OCI-LY3 (cell line): ENCODE measurements around the gene CHD6.

ENCODE experiments used
- H2AFZ ChIP-seq: fragments of 200-600, 300-600 bp; shearing (Covaris generic); 2 replicates; pipeline ENCODE4 v1.6.0; 2014; ENCODE audit warnings: antibody characterized with exemption, low read depth, low read length
- H3K27ac ChIP-seq: fragments of 200-600, 300-600 bp; sonication (generic); 2 replicates; pipeline ENCODE4 v1.5.1; 2014; ENCODE audit warnings: mild to moderate bottlenecking, low read length, moderate library complexity, mixed read lengths
- H3K27me3 ChIP-seq: fragments of 200-600, 300-600 bp; sonication (generic); 2 replicates; pipeline ENCODE4 v1.6.1; 2014; ENCODE audit warnings: low read depth, low read length, mixed read lengths
- H3K36me3 ChIP-seq: fragments of 200-600, 300-600 bp; sonication (generic); replicated peaks from 2 replicates; pipeline ENCODE3; 2014; ENCODE audit warnings: low read depth, low read length, mixed read lengths
- H3K4me1 ChIP-seq: fragments of 300-600, 200-600 bp; sonication (generic); 2 replicates; pipeline ENCODE4 v1.6.1; 2014; ENCODE audit warnings: low read length, mixed read lengths
- H3K4me2 ChIP-seq: fragments of 200-600, 300-600 bp; sonication (generic); 2 replicates; pipeline ENCODE4 v1.6.1; 2014; ENCODE audit warnings: low read length, mixed read lengths
- H3K4me3 ChIP-seq: fragments of 300-600, 200-600 bp; sonication (generic); 2 replicates; pipeline ENCODE4 v1.5.1; 2014; ENCODE audit warnings: antibody characterized with exemption, mild to moderate bottlenecking, low read length, moderate library complexity
- H3K79me2 ChIP-seq: fragments of 300-600, 200-600 bp; shearing (Covaris generic); 2 replicates; pipeline ENCODE4 v1.6.1; 2014; ENCODE audit warnings: mild to moderate bottlenecking, low read length, mixed read lengths
- H3K9ac ChIP-seq: fragments of 300-600, 200-600 bp; shearing (Covaris generic); 2 replicates; pipeline ENCODE4 v1.6.0; 2014; ENCODE audit warnings: mild to moderate bottlenecking, low read length, moderate library complexity
- H3K9me3 ChIP-seq: fragments of 200-600, 300-600 bp; shearing (Covaris generic); 2 replicates; pipeline ENCODE4 v1.6.1; 2014; ENCODE audit warnings: low read length, mixed read lengths; ENCODE audit not compliant: insufficient read depth
- H4K20me1 ChIP-seq: fragments of 200-600, 300-600 bp; sonication (generic); 2 replicates; pipeline ENCODE4 v1.6.1; 2016; ENCODE audit warnings: low read length, mixed read lengths; ENCODE audit not compliant: insufficient read depth
- EZH2phosphoT487 ChIP-seq: fragments of 200-600 bp; shearing (Covaris generic); IDR thresholded peaks from 2 replicates; pipeline ENCODE4 v1.6.1; 2018; ENCODE audit warnings: antibody characterized with exemption, mixed run types, low read depth
- TF ChIP-seq, protein P1 (sequence below): fragments of 200-600, 300-600 bp; sonication (generic); IDR thresholded peaks from 2 replicates; pipeline ENCODE4 v1.5.1; 2014; ENCODE audit warnings: antibody characterized with exemption, low read length, low read depth

Gene CHD6

GRCh38 chr20:41470362-41471095, 147.6 kb downstream of the CHD6 start:
- no peak for TF ChIP-seq EZH2phosphoT487
- TF ChIP-seq, protein P1, sequence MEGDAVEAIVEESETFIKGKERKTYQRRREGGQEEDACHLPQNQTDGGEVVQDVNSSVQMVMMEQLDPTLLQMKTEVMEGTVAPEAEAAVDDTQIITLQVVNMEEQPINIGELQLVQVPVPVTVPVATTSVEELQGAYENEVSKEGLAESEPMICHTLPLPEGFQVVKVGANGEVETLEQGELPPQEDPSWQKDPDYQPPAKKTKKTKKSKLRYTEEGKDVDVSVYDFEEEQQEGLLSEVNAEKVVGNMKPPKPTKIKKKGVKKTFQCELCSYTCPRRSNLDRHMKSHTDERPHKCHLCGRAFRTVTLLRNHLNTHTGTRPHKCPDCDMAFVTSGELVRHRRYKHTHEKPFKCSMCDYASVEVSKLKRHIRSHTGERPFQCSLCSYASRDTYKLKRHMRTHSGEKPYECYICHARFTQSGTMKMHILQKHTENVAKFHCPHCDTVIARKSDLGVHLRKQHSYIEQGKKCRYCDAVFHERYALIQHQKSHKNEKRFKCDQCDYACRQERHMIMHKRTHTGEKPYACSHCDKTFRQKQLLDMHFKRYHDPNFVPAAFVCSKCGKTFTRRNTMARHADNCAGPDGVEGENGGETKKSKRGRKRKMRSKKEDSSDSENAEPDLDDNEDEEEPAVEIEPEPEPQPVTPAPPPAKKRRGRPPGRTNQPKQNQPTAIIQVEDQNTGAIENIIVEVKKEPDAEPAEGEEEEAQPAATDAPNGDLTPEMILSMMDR = no peak
- Histone ChIP-seq H3K9ac (no peak overlapping the region), H3K4me1 (no peaks in the 10 kb centered on the region), H4K20me1 (no peaks in the 10 kb centered on the region), H3K27me3 (no peaks in the 10 kb centered on the region), H3K36me3 (peaks cover 18% of the 10 kb centered on the region), H3K9me3 (no peaks in the 10 kb centered on the region), H3K4me2 (no peak overlapping the region), H3K27ac (no peak overlapping the region), H3K4me3 (no peak overlapping the region), H3K79me2 (no peaks in the 10 kb centered on the region), H2AFZ (no peak overlapping the region)

GRCh38 chr20:41469868-41470267, 148.3 kb downstream of the CHD6 start:
- Histone ChIP-seq H2AFZ (no peak overlapping the region), H4K20me1 (no peaks in the 10 kb centered on the region), H3K27ac (no peak overlapping the region), H3K4me1 (no peaks in the 10 kb centered on the region), H3K27me3 (no peaks in the 10 kb centered on the region), H3K79me2 (no peaks in the 10 kb centered on the region), H3K36me3 (peaks cover 22% of the 10 kb centered on the region), H3K9ac (no peak overlapping the region), H3K4me2 (no peak overlapping the region), H3K9me3 (no peaks in the 10 kb centered on the region), H3K4me3 (no peak overlapping the region)
- TF ChIP-seq, protein P1 = no peak
- no peak for TF ChIP-seq EZH2phosphoT487

DNA sequence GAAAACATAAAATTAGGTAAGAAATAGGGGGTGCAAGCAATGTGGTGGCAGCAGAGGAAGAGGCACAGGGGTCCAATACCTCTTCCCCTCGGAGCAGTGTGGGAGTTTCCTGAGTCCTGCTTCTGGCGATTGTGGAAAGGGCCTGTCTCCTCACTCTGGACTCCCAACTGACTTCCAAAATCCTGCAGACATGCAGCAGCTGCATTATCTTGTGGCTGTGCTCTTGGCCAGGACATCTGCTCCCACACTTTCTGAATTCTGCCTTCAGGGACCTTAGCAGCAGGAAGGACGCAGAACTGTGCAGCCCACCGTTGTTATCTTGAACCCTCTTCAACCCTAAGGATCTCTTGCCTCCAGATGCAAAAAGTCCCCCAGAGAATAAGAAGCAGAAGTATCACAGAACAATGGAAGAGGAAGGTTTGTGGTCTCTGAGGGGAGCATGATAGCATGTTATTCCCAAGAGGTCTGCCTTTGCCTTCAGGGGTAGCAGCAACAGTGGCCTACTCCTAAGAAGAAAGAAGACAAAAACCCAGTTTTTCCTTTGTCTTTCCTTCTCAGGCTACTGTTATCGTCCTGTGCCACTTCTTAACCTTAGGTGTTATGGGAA, 149.1 kb downstream of the CHD6 start:
- Histone ChIP-seq H3K4me2 (no peak overlapping the region), H3K9me3 (no peaks in the 10 kb centered on the region), H3K9ac (no peak overlapping the region), H3K27ac (no peak overlapping the region), H3K79me2 (no peaks in the 10 kb centered on the region), H4K20me1 (no peaks in the 10 kb centered on the region), H3K36me3 (peaks cover 22% of the 10 kb centered on the region), H3K4me1 (no peaks in the 10 kb centered on the region), H2AFZ (no peak overlapping the region), H3K27me3 (no peaks in the 10 kb centered on the region), H3K4me3 (no peak overlapping the region)
- TF ChIP-seq, protein P1 = no peak
- TF ChIP-seq EZH2phosphoT487 = no peak

DNA sequence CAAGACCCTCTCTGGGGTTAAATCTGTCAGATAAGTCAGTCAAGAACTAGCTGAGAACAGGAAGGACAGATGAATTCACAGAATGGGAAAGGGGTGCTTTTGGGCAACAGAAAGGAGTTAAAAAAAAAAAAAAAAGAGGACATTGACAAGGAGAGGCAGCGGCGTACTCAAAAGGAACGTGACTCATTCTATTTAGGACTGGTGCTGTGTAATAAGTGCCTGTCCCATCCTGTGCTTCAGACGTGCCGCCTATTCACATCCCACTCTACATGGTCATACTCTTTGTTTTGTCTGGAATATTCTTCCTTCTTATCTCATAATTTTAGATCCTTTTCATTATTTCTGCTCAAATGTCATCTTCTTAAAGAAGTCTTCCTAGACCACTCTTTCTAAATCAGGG, 150.5 kb downstream of the CHD6 start:
- Histone ChIP-seq H3K27ac (no peak overlapping the region), H3K27me3 (no peaks in the 10 kb centered on the region), H3K36me3 (peaks cover 21% of the 10 kb centered on the region), H3K9ac (no peak overlapping the region), H3K9me3 (no peaks in the 10 kb centered on the region), H3K79me2 (no peaks in the 10 kb centered on the region), H3K4me2 (no peak overlapping the region), H4K20me1 (peaks cover 1% of the 10 kb centered on the region; the same call in 1 of the 2 replicates), H2AFZ (no peak overlapping the region), H3K4me1 (peaks cover 4% of the 10 kb centered on the region), H3K4me3 (no peak overlapping the region)
- TF ChIP-seq, protein P1 = no peak
- no peak for TF ChIP-seq EZH2phosphoT487
